Skin epidermis (tissue), 12 donors: ENCODE results near the gene SPATA13.
"Not testable (repeated sequence)": the region's sequence is repeated elsewhere in the genome, so short reads cannot be mapped to it uniquely, and the experiment has no call there.

ENCODE experiments used
- H3K27ac ChIP-seq, 21 experiments: fragments of 200-600 bp; sonication (generic) in 11 of 21; one replicate each; pipeline ENCODE4 v1.5.0; 2020; ENCODE audit warnings: mild to moderate bottlenecking in 3 of 21, inconsistent platforms in 2 of 21, moderate library complexity in 2 of 21
- H3K4me3 ChIP-seq, 7 experiments: fragments of 200-600 bp; sonication (generic) in 2 of 7; one replicate each; pipeline ENCODE4 v1.5.0; 2020; ENCODE audit warnings: inconsistent platforms in 2 of 7, mild to moderate bottlenecking in 2 of 7, moderate library complexity in 1 of 7

The SPATA13 gene

GRCh38 chr13:24160458-24161009 lies at the start of gene SPATA13:
Gene SPATA13, plus strand, starts transcription at chr13:24160720. Its CDS starts 62,210 bp downstream, at chr13:24222930.
- H3K27ac ChIP-seq: peak within 1 kb of the TSS; percentile 9 to 84 (median 58)

GRCh38 chr13:24112791-24113190 lies 47.7 kb upstream of the SPATA13 start:
- Histone ChIP-seq H3K27ac (no peak overlapping the region), H3K4me3 (no peak overlapping the region)

More at GRCh38 chr13:24160458-24161009, at the start of gene SPATA13:
- H3K4me3 ChIP-seq: peak within 1 kb of the TSS; percentile 57 to 77 (median 68)

GRCh38 chr13:24115671-24116070 lies 44.8 kb upstream of the SPATA13 start:
- no peak overlapping the region for H3K4me3 ChIP-seq
- no peak overlapping the region for H3K27ac ChIP-seq

DNA sequence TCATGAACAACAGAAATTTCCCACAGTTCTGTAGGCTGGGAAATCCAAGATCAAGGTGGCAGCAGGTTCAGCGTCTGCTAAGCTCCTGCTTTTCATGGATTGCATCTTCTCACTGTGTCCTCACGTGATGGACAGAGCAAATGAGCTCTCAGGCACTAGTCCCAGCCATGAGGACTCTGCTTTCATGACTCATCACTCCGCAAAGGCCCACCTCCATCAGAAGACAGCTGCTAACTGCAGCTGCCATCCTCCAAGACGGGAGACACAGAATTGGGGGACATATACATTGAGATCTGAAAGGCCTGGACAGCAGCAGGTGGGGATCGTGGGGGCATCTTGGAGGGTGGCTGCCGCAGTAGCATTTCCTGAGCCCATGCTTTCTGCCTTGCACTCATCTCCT lies 44.4 kb upstream of the SPATA13 start:
- H3K4me3 ChIP-seq: no peak overlapping the region
- H3K27ac ChIP-seq: no peak overlapping the region

DNA sequence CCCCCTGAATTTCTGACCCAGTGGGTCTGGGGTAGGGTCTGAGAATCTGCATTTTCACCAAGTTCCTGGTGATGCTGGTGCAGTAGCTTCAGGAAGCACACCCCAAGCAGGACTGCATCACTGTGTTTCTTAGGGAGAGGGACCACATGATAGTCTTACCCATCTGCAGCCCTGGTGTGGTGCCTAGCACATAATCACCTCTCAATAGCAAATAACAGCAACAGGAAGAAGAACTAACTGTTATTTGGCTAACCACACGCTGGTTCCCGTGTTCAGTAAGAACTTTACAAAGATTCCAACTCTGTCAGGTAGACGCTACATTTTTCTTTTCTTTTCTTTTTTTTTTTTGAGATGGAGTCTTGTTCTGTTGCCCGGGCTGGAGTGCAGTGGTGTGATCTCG lies 41.9 kb upstream of the SPATA13 start:
- Histone ChIP-seq H3K4me3 (no peak overlapping the region), H3K27ac (no peak overlapping the region)

GRCh38 chr13:24119626-24120508 lies 40.7 kb upstream of the SPATA13 start:
- no peak overlapping the region for H3K4me3 ChIP-seq
- H3K27ac ChIP-seq: no peak overlapping the region

DNA sequence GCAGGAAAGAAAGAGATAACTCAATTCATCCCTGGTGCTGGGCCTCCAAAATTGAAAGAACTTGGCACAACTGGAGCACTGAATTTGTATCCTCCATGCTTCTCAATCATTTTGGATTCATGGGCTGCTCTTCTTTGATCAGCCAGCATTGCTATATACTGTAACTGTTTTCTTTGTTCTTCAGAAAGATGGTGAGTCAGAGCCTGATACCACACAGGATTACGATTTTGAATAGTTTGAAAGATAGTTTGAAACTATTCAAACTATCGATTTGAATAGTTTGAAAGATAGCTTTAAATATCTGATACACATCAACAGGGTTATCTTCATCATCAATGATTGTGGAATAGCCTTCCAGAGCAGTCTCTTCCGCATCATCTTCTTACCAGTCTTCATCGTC lies 38.5 kb upstream of the SPATA13 start:
- not testable (repeated sequence) for H3K4me3 ChIP-seq, H3K27ac ChIP-seq

- Histone ChIP-seq H3K27ac (no peak overlapping the region), H3K4me3 (no peak overlapping the region)
Observed at GRCh38 chr13:24122569-24122968, 38.0 kb upstream of the SPATA13 start.

DNA sequence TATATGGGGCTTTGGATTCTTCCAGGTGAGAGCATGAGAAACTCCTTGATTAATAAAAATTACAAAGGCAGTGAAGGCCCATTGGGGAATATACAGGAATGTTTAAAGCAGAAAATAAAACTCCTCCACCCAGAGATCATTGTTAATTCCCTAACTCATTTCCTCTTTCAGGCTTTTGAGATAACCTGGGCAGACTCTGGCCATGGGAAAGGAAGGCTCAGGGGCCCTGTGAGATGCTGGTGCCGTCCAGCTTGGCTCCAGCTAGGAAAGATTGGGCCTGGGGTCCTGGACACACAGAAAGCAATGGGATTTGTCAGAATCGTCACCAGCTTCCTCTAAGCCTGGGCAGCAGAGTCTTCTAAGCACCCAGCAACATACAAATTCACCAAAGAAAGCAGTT lies 36.8 kb upstream of the SPATA13 start:
- Histone ChIP-seq H3K27ac (no peak overlapping the region), H3K4me3 (no peak overlapping the region)

DNA sequence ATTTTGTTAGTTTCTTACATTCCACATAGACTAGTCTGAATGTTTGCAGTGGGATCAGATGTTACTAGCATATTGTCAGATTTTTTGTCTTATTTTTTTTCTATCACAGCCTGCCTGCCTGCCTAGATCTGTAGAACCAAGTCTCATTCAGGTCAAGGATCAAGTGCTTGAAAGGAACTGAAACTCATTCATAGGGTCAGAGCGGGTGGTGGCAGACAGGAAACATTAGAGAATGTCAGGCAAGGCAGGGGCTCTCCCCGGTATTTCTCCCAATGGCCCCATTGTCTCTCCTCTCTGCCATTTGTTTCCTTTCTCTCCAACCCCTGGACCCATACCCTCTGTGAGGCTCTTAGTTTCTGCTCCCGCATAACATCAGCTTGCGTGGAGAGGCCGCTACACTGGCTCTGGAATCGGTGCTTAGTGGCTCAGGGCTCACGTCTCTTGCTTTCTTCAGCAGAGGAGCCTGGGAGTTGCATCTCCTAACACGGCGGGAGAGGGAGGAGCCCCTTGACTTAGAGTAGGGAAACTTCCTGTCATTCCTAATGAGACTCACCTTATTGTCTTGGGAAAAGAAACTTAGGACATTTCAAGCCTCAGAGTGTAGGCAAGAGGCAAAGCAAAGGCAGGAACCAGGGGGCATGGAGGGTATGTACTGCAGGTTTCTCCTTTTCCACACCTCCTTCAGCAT lies 35.6 kb upstream of the SPATA13 start:
- Histone ChIP-seq H3K27ac (no peak overlapping the region), H3K4me3 (no peak overlapping the region)

DNA sequence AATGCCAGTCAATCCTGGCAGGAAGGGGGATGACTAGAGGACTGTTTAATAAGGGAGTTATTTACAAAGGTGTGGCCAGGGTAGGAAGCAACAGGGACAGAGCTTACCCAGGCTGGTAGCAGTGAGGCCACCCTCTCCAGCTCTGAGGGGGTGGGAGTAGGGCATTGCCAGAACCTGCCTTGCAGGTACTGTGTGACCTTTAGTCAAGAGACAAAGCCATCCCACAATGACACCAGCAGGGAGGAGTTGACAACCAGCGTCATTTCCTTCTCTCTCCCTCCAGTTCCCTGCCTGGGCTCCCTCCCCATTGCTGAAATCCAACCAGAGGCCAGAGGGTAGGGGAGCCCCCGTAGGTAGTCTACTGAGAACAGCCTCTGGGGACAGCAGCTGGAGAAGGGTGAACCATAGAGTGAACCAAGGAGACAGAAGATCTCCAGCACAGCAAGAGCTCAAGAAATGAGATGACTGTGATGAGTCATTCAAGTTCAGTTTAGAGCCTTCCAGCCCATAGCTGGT lies 33.3 kb upstream of the SPATA13 start:
- H3K4me3 ChIP-seq: no peak overlapping the region
- H3K27ac ChIP-seq: peak overlapping the region in 2 of 21 experiments; percentile 9 to 11

GRCh38 chr13:24128112-24128511 lies 32.4 kb upstream of the SPATA13 start:
- no peak overlapping the region for H3K27ac ChIP-seq
- H3K4me3 ChIP-seq: no peak overlapping the region

DNA sequence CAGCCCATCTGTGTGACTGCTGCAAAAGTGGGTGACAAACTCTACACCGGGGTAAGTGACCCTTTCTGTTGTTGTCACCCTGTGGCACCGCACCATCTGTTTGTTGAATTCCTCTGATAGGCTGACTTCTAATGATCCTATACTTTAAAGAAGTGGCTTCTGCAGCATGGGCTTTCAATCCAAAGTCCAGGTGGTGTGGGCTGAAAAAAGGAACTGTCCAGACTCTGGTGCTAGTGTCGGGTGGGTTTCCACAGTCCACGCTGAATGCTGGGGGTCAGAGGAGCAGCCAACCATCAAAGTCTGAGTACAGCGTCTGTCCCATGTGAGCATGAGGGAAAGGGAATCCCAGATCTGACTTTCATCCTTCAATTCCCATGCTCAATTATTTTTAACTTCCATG lies 31.6 kb upstream of the SPATA13 start:
- Histone ChIP-seq H3K27ac (no peak overlapping the region), H3K4me3 (no peak overlapping the region)

DNA sequence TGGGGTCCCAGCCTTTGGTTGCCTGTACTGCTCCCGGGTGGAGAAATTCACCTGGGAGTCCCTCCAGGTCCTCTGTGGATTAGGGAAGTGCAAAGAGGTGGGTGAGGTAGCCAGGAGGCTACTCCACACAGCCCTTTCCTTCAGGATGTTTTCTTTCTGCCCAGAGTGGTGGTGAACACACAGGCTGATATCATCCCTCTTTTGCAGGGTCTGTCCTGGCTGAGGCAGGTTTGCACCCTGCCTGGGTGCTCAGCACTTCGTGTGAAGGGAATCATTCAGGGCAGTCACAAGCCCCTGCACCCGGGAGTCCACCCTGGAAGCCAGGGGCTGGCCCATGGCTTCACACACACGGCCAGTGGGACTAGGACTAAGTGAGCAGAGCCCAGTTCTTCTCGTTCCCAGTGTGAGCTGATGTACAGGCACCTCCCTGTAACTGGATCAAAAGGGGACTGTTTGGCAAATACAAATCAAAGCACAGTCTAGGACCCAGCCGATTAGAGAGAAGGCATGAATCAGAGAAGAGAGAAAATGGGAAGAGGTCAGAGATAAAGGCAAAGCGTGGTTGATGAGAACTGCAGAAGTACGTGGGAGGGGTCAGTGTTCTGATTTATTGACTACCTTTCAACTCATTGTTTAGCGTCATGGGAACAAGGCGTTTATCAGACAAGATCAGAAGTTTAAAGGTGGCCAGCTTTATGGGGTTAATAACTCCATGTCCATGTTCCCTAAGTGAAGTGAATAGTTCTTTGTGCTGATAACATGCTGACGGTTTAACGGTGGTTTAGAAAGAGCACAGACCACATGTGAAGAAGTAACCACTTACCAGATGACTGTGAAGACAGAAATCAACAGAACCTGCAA lies 30.4 kb upstream of the SPATA13 start:
- H3K27ac ChIP-seq: no peak overlapping the region
- H3K4me3 ChIP-seq: no peak overlapping the region

GRCh38 chr13:24131749-24132148 lies 28.8 kb upstream of the SPATA13 start:
- Histone ChIP-seq H3K27ac (no peak overlapping the region), H3K4me3 (no peak overlapping the region)

DNA sequence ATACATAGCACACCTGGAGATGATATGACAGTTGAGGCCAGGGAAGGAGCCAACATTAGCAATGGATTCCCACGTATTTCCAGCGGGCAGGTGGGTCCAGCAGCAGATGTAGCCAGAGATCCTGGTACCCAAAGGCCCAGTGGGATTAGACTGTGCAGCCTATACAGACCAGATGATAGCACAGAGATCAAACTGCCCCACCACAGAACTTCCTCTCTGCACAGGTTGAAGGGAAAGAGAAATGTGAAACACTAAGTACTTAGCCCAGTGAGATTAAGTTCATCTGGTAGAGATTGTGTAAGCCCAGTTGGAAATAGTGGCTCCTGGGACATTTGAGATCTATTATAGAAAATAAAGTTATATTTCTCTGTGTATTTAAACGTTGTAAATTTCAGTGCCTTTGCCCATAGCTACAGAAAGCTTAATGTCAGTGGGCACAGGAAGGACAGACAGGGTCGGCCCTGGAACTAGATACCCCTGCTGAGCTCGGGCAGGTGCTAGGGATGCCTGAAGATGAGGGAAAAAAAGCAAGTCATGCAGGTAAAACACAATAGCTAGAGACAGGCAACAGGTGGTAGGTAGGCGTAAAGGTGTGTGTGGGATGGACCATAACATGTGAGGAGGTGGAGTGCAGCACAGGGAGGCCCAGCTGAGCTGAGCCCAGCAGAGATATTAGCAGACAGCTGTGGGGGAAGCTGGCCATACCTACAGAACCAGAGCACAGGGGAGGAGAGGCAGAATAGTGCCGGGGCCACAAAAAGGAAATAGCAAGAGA lies 27.3 kb upstream of the SPATA13 start:
- Histone ChIP-seq H3K27ac (no peak overlapping the region), H3K4me3 (no peak overlapping the region)

DNA sequence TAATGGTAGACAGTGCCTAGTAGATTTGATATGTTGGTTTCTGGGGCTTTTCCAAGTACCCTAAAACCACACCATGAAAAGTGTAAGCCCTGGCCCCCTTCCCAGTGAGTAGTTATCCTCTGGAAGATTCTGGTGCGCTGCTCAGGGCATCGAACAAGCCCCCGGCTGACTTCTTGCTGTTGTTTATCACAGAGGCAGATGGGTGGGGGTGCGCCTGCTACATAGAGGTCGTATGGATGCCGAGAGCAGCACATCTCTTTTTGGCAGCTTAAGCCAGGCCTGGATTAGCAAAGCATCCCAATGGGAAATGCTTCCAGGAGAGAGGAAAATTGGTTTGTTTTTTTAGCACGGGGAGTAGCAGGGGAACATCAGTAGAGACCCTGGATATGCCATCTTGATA lies 26.3 kb upstream of the SPATA13 start:
- no peak overlapping the region for H3K27ac ChIP-seq
- H3K4me3 ChIP-seq: no peak overlapping the region

DNA sequence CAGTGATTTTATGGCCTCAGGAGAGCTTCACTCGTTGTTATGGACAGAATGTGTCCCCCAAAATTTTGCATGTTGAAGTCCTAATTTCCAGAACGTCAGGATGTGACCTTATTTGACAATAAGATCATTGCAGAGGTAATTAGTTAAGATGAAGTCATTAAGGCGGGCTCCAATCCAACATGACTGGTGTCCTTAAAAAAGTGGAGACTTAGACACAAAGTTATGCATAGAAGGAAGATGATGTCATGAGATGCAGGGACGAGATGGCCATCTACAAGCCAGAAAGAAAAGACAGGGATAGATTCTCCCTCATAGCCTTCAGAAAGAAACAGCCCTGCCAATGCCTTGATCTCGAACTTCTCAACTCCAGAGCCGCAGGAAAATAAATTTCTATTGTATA lies 25.8 kb upstream of the SPATA13 start:
- H3K4me3 ChIP-seq: no peak overlapping the region
- H3K27ac ChIP-seq: no peak overlapping the region
